ENCODE results near the gene SNAPC3.

DNA sequence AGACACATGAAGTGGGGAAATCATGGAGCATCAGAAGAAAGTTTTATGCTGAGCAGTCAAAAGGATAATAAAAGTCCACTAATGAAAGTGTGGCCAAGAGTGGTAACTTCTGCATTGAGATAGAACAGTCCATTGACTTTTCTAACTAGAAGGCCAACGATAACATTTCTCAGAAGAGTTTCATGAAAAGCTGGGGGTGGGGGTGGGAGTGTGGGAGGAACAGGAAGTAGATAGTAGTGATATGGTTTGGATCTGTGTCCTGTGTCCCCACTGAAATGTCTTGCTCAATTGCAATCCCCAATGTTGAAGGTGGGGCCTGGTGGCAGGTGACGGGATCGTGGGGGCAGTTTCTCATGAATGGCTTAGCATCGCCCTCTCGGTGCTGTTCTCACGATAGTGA, 36.2 kb upstream of the SNAPC3 start:
- TF ChIP-seq POLR2A (IDR thresholded peaks at IDR 0.05) (no peak), EP300 (IDR thresholded peaks at IDR 0.05) (no peak), POLR2AphosphoS5 (IDR thresholded peaks at IDR 0.05) (no peak)
- TF ChIP-seq, protein P1, sequence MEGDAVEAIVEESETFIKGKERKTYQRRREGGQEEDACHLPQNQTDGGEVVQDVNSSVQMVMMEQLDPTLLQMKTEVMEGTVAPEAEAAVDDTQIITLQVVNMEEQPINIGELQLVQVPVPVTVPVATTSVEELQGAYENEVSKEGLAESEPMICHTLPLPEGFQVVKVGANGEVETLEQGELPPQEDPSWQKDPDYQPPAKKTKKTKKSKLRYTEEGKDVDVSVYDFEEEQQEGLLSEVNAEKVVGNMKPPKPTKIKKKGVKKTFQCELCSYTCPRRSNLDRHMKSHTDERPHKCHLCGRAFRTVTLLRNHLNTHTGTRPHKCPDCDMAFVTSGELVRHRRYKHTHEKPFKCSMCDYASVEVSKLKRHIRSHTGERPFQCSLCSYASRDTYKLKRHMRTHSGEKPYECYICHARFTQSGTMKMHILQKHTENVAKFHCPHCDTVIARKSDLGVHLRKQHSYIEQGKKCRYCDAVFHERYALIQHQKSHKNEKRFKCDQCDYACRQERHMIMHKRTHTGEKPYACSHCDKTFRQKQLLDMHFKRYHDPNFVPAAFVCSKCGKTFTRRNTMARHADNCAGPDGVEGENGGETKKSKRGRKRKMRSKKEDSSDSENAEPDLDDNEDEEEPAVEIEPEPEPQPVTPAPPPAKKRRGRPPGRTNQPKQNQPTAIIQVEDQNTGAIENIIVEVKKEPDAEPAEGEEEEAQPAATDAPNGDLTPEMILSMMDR (IDR thresholded peaks at IDR 0.05), result no peak

Measured in stomach (tissue), 4 donors.